Measurements from ENCODE around the gene ST3GAL4.

- TF ChIP-seq CTCF (IDR thresholded peaks at IDR 0.05) (no peak), MAFK (IDR thresholded peaks at IDR 0.05; ENCODE audit: partially characterized antibody) (no peak), POLR2A (IDR thresholded peaks at IDR 0.05; ENCODE audit: low read length) (no peak), SMC3 (IDR thresholded peaks at IDR 0.05) (no peak), POLR2AphosphoS2 (conservative IDR thresholded peaks at IDR 0.05; ENCODE audit: low read length) (no peak), MYC (IDR thresholded peaks at IDR 0.05; ENCODE audit: borderline replicate concordance, low read length) (no peak), PBX3 (IDR thresholded peaks at IDR 0.05) (no peak), CBX2 (IDR thresholded peaks at IDR 0.05; ENCODE audit: borderline replicate concordance, low read depth) (no peak), CHD2 (IDR thresholded peaks at IDR 0.05; ENCODE audit: low read length, partially characterized antibody) (no peak), ELK1 (IDR thresholded peaks at IDR 0.05; ENCODE audit: low read depth, low read length) (no peak), RAD21 (conservative IDR thresholded peaks at IDR 0.05 in 1 of 2, IDR thresholded peaks at IDR 0.05 in 1 of 2) (no peak), ZNF302 (CRISPR knock-in tag; IDR thresholded peaks at IDR 0.05) (no peak)
- TF ChIP-seq, protein P1, sequence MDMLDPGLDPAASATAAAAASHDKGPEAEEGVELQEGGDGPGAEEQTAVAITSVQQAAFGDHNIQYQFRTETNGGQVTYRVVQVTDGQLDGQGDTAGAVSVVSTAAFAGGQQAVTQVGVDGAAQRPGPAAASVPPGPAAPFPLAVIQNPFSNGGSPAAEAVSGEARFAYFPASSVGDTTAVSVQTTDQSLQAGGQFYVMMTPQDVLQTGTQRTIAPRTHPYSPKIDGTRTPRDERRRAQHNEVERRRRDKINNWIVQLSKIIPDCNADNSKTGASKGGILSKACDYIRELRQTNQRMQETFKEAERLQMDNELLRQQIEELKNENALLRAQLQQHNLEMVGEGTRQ (IDR thresholded peaks at IDR 0.05), result no peak
These were observed 80.8 kb downstream of the ST3GAL4 start for GRCh38 chr11:126436209-126436755.

All from A549 (cell line).